Gastrocnemius medialis (tissue), 4 donors: ENCODE measurements around the gene CYTH2. TPM values are rescaled to one million over a fixed set of nuclear protein-coding genes. Genes with fewer than 3 reads are reported as not detected.

ENCODE experiments used
- ATAC-seq, 2 donors: fragments of 150-250 bp; one replicate each; pipeline ENCODE4 v1.9.1; 2016
- DNase-seq, 2 donors: peaks; one replicate each; pipeline ENCODE4 v3.0.0-alpha.2; 2019
- H3K27ac ChIP-seq, 4 donors: fragments of 200-600 bp; sonication (generic); 1 replicate in 1 of 4; 2 replicates in 3 of 4; pipeline ENCODE4 v1.5.1; 2016 to 2018; ENCODE audit warnings: mild to moderate bottlenecking in 2 of 4, moderate library complexity in 1 of 4
- H3K27me3 ChIP-seq, 3 donors: fragments of 200-600 bp; sonication (generic) in 2 of 3; 1 replicate in 1 of 3; 2 replicates in 2 of 3; pipeline versions ENCODE4 v1.5.1 to v1.6.0; 2016 to 2019; ENCODE audit warnings: mild to moderate bottlenecking in 1 of 3, moderate library complexity in 1 of 3
- H3K36me3 ChIP-seq, 2 donors: fragments of 200-600 bp; sonication (generic) in 1 of 2; one replicate each; pipeline ENCODE4 v1.5.1; 2017 to 2018
- H3K4me1 ChIP-seq, 2 donors: fragments of 200-600 bp; sonication (generic) in 1 of 2; one replicate each; pipeline ENCODE4 v1.5.1; 2016 to 2017; ENCODE audit warnings: mild to moderate bottlenecking in 2 of 2
- H3K4me3 ChIP-seq, 4 donors: fragments of 200-600 bp; sonication (generic) in 3 of 4; 1 replicate in 1 of 4; 2 replicates in 3 of 4; pipeline ENCODE4 v1.5.1; 2016 to 2019; ENCODE audit warnings: mild to moderate bottlenecking in 2 of 4
- H3K9me3 ChIP-seq, 3 donors: fragments of 200-600 bp; sonication (generic) in 2 of 3; 1 replicate in 1 of 3; 2 replicates in 2 of 3; pipeline ENCODE4 v1.5.1; 2016 to 2019
- POLR2A ChIP-seq, 2 donors: fragments of 450-650 bp; IDR thresholded peaks; one replicate each; pipeline ENCODE4 v1.6.1; 2017; ENCODE audit warnings: antibody characterized with exemption in 2 of 2, mild to moderate bottlenecking in 2 of 2, moderate library complexity in 2 of 2
- in situ Hi-C, 4 donors: fragments of 200-750 bp; cut with MboI; loops; one replicate each; pipeline versions ENCODE4 v1.15.0 to v1.8.0; 2017; ENCODE audit warnings: low sequenced_read_pairs in 4 of 4
- intact Hi-C: fragments of 100-400 bp; cut with DNase I; formaldehyde crosslinking; loops from one replicate; pipeline ENCODE4 v1.15.1; 2023; ENCODE audit warnings: low total_unique reads
- total RNA-seq, 4 donors: library from RNA; depleted of rRNA; stranded (reverse); fragments of >200 nt; gene quantifications; one replicate each; pipeline versions ENCODE4 v1.1.0 to v1.2.3, GENCODE V29; 2016
- TF ChIP-seq, protein P1 (sequence below), 5 experiments: fragments of 450-650 bp in 3 of 5; fragments of 200-600 bp in 2 of 5; sonication (generic) in 2 of 5; IDR thresholded peaks in 4 of 5; conservative IDR thresholded peaks in 1 of 5; 1 replicate in 4 of 5; 2 replicates in 1 of 5; pipeline ENCODE4 v1.5.1; 2016 to 2019; ENCODE audit warnings: antibody characterized with exemption in 5 of 5, mild to moderate bottlenecking in 3 of 5, moderate library complexity in 3 of 5

The CYTH2 gene
- total RNA-seq, 4 donors from 2014 or later: 24.3 to 35.2 (median 26.9) TPM

DNA sequence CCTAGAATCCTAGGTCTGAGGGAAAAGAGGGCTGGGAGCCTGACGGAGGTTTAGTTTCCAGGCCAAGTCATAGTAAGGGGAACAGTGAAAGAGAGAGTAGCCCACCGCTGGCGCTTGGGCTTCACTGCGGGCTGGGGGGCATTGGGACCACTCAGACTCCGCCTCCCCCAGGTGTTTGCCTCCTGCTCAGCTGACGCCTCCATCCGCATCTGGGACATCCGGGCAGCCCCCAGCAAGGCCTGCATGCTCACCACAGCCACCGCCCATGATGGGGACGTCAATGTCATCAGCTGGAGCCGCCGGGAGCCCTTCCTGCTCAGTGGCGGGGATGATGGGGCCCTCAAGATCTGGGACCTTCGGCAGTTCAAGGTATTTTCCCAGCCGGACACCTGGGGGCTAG lies 18.3 kb upstream of the CYTH2 start:
- Histone ChIP-seq H3K36me3 (peaks cover 0 to 79% of the 10 kb centered on the region in 2 donors), H3K4me3 (no peak overlapping the region), H3K27me3 (no peaks in the 10 kb centered on the region), H3K27ac (no peak overlapping the region), H3K9me3 (no peaks in the 10 kb centered on the region), H3K4me1 (peaks cover 11 to 13% of the 10 kb centered on the region in 2 donors)
- ATAC-seq: no peak
- DNase-seq: no peak
- in situ Hi-C loops: no loop called here
- intact Hi-C loops: no loop called here
- TF ChIP-seq, protein P1, sequence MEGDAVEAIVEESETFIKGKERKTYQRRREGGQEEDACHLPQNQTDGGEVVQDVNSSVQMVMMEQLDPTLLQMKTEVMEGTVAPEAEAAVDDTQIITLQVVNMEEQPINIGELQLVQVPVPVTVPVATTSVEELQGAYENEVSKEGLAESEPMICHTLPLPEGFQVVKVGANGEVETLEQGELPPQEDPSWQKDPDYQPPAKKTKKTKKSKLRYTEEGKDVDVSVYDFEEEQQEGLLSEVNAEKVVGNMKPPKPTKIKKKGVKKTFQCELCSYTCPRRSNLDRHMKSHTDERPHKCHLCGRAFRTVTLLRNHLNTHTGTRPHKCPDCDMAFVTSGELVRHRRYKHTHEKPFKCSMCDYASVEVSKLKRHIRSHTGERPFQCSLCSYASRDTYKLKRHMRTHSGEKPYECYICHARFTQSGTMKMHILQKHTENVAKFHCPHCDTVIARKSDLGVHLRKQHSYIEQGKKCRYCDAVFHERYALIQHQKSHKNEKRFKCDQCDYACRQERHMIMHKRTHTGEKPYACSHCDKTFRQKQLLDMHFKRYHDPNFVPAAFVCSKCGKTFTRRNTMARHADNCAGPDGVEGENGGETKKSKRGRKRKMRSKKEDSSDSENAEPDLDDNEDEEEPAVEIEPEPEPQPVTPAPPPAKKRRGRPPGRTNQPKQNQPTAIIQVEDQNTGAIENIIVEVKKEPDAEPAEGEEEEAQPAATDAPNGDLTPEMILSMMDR (IDR thresholded peaks at IDR 0.05 in 4 of 5, conservative IDR thresholded peaks at IDR 0.05 in 1 of 5): no peak
- no peak for TF ChIP-seq POLR2A (IDR thresholded peaks at IDR 0.05)

DNA sequence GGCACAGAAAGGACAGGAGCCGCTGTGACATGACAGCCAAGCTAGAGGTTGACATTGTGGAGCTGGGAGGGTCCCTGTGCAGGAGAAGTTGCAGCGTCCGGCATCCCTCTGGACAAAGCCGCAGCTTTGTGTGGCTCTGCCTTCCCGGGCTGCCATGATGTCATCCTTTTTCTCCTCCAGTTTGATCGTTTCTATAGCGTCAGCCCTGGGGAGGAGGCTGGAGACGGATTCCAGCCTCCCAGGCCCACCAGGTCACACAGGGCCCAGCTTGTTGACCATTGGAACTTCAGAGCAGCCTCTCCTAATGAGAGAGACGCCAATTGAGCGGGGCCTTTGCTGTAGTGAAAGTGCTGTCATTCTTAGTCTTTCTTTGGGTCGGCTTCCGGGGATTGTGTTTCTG lies 17.5 kb upstream of the CYTH2 start:
- no peak for ATAC-seq
- TF ChIP-seq POLR2A (IDR thresholded peaks at IDR 0.05): no peak
- TF ChIP-seq, protein P1 (IDR thresholded peaks at IDR 0.05 in 4 of 5, conservative IDR thresholded peaks at IDR 0.05 in 1 of 5): no peak
- no peak overlapping the region for H3K27ac ChIP-seq
- H3K27me3 ChIP-seq: no peaks in the 10 kb centered on the region
- intact Hi-C loops: no loop called here
- peaks cover 0 to 79% of the 10 kb centered on the region in 2 donors for H3K36me3 ChIP-seq
- no peak for DNase-seq
- in situ Hi-C loops: no loop called here
- no peak overlapping the region for H3K4me3 ChIP-seq
- no peaks in the 10 kb centered on the region for H3K9me3 ChIP-seq
- H3K4me1 ChIP-seq: peaks cover 7 to 9% of the 10 kb centered on the region in 2 donors

DNA sequence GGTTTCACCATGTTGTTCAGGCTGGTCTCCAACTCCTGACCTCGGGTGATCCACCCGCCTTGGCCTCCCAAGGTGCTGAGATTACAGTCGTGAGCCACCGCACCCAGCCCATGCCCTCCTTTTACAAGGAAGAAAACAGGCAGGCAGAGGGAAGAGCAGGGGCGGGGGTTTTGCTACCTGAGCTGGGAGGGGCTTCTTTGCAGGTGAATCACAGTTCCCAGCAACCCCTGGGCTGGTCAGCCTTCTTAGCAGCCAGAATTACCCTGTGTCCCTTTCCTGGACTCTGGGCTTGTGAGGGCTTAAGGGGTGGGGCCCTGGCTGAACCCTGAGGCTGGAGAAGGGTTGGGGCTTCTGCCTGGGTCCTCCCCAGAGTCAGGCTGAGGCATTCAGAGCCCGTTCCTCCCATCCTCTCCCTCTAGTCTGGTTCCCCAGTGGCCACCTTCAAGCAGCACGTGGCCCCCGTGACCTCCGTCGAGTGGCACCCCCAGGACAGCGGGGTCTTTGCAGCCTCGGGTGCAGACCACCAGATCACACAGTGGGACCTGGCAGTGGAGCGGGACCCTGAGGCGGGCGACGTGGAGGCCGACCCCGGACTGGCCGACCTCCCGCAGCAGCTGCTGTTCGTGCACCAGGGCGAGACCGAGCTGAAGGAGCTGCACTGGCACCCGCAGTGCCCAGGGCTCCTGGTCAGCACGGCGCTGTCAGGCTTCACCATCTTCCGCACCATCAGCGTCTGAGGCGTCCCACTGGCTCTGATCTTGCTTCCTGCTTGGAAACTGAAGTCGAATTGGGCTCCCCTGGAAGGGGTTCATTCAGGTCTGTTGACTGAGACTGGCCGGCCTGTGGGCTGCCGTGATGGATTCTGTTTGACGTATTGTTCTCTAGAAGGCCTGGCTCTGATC lies 16.6 kb upstream of the CYTH2 start:
- peak in 1 of 2 donors; percentile 30 for ATAC-seq
- Histone ChIP-seq H3K27ac (no peak overlapping the region), H3K27me3 (no peaks in the 10 kb centered on the region), H3K4me3 (no peak overlapping the region), H3K4me1 (peaks cover 7 to 8% of the 10 kb centered on the region in 2 donors), H3K9me3 (no peaks in the 10 kb centered on the region), H3K36me3 (peaks cover 0 to 71% of the 10 kb centered on the region in 2 donors)
- no peak for TF ChIP-seq POLR2A (IDR thresholded peaks at IDR 0.05)
- TF ChIP-seq, protein P1 (IDR thresholded peaks at IDR 0.05 in 4 of 5, conservative IDR thresholded peaks at IDR 0.05 in 1 of 5): no peak
- intact Hi-C loops (no loop called here), in situ Hi-C loops (no loop called here)
- no peak for DNase-seq

DNA sequence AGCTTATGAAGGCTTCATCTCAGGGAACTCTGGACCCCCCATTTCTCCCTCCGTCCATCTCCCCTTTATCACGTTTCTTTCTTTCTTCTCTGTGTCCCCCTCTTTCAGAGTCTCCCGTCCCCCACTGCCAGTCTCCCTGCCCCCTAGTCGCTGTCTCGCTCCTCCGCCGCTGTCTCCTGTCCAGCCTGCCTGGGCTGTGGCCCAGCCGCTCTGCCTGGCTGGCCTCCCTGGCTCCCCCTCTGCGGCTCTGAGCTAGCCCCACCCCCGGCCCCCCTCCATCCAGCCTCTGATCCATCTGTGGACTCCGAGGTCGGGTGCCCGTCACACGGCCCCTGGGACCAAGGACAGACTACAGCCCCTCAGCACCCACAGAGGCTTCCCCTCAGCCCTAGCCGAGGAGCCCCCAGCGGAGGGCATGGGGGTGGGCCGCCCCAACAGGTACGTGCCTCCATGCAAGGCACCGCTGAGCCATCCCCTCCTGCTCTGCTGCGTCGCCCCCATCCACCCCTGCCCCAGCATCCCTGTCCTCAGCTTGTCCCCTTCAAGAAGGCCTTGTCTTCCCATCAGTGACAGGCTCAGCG lies 14.9 kb upstream of the CYTH2 start:
- peaks cover 0 to 54% of the 10 kb centered on the region in 2 donors for H3K36me3 ChIP-seq
- intact Hi-C loops (no loop called here), in situ Hi-C loops (no loop called here)
- peaks cover 7 to 8% of the 10 kb centered on the region in 2 donors for H3K4me1 ChIP-seq
- no peaks in the 10 kb centered on the region for H3K27me3 ChIP-seq
- DNase-seq: no peak
- no peak for ATAC-seq
- no peak overlapping the region for H3K27ac ChIP-seq
- no peak for TF ChIP-seq POLR2A (IDR thresholded peaks at IDR 0.05)
- TF ChIP-seq, protein P1 (IDR thresholded peaks at IDR 0.05 in 4 of 5, conservative IDR thresholded peaks at IDR 0.05 in 1 of 5): no peak
- H3K9me3 ChIP-seq: no peaks in the 10 kb centered on the region
- H3K4me3 ChIP-seq: no peak overlapping the region
